HG03196 (cell line): ENCODE results near the gene HDAC1.
"Not testable (repeated sequence)": the region's sequence is repeated elsewhere in the genome, so short reads cannot be mapped to it uniquely, and the experiment has no call there.

ENCODE experiments used
- ATAC-seq: cut with Tn5 transposase; IDR thresholded peaks from one replicate; pipeline ENCODE4 v1.9.1; 2021; ENCODE audit not compliant: unreplicated experiment

HDAC1 gene

GRCh38 chr1:32291708-32292538 is at the start of gene HDAC1:
TSS of gene HDAC1 (plus strand) at chr1:32292083. CDS start at chr1:32292170, 87 bp downstream.
- ATAC-seq: peak; percentile 93

GRCh38 chr1:32242341-32242851 is 49.5 kb upstream of the HDAC1 start:
- ATAC-seq: no peak

- no peak for ATAC-seq
These were observed 45.0 kb upstream of the HDAC1 start, which contains the start of gene FAM167B for GRCh38 chr1:32246888-32247273. TSS of gene FAM167B (plus strand) at chr1:32247222. CDS start at chr1:32247422, 200 bp downstream.

DNA sequence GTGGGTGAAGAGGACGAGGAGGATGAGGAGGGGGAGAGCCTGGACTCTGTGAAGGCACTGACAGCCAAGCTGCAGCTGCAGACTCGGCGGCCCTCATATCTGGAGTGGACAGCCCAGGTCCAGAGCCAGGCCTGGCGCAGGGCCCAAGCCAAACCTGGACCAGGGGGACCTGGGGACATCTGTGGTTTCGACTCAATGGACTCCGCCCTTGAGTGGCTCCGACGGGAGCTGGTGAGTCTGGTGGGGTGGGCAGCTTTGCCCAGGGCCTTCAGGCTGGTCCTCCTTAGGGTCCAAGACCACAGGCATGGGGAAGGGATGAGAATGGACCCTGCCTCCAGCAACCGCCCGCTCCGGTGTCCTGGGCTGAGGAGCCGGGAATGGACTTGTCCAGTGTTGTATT is 44.4 kb upstream of the HDAC1 start:
- ATAC-seq: no peak

GRCh38 chr1:32247983-32248889 is 43.6 kb upstream of the HDAC1 start:
- no peak for ATAC-seq

DNA sequence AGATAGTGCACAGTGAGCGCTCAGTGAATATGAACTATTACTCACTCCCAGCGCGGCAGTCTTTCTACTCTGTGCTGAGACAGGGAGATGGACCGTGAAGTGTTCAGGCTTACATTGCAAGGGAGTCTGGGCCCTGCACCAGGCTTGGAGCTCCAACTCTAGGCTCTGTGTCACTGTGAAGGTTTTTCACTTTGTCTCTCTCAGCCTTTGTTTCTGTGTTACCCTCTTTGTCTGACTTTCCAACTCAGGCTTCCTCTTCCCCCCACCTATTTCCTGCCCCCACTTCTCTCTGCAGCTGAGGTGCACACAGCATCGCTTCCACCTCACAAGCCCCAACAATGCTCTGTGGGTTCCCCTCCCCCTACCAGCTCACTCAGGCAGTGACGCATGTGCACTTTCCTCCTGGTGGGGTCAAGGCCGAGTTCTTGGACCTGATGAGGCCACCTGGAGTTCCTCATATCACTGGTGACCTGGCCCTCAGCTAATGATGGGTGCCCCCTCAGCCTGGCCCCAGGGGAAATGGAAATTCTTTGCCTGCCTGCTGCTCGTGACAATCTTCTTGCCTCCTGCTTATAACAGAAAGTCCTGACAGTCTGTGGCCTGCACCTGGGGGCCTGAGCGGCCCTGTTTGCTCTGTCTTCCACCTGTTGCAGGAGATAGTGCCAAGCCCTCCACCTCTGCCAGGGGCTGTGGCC is 41.9 kb upstream of the HDAC1 start:
- ATAC-seq: peak; percentile 63

DNA sequence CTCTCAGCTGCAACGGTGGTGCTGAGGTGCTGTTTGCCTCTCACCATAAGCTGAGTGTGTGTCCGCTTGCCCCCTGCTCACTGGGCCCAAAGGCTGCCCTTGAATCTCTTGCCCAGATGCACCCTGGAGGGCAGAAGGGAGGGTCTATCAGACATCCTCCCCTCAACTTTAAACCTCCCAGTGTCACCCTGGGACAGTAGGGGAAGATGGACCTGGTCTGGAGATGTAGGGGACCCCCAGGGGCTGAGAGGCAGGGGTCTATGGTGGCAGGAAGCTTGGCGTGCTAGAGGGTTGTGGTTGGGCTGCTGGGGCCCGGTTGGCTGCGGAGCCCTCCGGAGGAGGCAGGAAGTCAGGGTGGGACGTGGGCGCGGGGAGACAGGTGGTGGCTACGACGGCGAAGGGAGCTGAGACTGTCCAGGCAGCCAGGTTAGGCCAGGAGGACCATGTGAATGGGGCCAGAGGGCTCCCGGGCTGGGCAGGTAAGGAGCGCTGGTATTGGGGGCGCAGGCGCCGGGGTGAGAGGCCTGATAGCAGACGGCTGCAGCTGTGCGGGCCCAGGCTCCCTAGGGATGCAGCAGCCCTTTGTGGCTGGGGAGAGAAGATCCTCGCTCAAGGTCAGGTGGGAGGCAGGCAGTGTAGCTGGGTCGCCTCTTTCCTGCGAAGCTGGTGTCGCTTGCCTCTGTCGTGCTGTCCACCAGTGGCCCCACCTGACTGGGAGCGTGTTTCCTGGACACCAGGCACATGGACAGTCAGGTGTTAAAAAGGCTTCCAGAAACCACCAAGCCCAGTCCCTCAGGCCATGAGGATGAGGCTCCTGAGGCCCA is 40.8 kb upstream of the HDAC1 start, which contains the start of gene LCK:
TSS of gene LCK (plus strand) at position 373 of the 824 bp plus-strand sequence. CDS start 23,065 bp downstream, outside the sequence.
- ATAC-seq: no peak

DNA sequence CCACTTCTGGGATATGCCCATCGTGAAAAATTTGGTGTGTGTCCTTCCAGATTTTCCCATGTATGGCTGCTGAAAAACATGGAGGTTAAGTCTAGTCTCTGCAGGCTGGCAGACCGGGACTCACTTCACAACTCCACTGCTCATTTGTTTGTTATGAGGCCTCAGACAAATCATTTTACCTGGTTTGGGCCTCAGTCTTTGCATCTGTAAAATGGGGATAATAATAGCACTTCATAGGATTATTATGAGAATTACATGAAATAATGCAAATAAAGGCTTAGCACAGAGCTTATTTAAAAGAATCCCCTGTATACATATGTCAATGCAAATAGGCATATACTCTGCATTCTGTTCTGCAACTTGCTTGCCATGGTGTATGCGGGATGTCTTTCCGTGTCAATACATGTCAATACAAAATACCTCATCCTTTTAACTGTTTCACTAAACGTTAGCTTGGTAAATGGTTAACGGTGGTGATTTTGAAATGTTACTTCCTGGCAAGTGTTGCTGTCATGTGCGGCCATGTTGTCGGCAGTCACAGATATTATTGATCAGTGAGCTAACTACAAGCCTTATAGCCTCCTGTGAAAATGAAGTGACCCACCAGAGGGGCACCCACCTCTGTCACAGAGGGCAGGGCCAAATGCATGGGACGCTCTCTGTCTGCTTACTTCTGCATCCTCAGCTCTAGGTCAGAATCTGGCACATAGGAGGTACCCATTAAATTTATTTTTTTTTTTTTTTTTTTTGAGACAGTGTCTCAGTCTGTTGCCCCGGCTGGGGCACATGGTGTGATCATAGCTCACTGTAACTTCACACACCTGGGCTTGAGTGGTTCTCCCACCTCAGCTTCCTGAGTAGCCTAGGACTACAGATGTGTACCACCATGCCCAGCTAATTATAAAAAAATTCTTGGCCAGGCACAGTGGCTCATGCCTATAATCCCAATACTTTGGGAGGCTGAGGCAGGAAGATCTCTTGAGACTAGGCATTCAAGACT is 36.5 kb upstream of the HDAC1 start:
- ATAC-seq: no peak

- ATAC-seq: no peak
These were observed 35.2 kb upstream of the HDAC1 start for GRCh38 chr1:32256473-32257226.

DNA sequence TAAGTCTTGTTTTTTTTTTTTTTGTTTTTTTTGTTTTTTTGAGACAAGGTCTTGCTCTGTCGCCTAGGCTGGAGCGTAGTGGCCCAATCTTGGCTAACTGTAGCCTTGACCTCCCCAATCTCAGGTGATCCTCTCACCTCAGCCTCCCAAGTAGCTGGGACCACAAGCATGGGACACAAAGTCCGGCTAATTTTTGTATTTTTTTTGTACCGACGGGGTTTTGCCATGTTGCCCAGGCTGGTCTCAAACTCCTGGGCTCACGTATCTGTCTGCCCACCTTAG is 34.7 kb upstream of the HDAC1 start:
- ATAC-seq: no peak

- not testable (repeated sequence) for ATAC-seq
These were observed 28.7 kb upstream of the HDAC1 start for GRCh38 chr1:32263236-32263593.

- ATAC-seq: no peak
These were observed 28.1 kb upstream of the HDAC1 start for GRCh38 chr1:32263744-32264143.

DNA sequence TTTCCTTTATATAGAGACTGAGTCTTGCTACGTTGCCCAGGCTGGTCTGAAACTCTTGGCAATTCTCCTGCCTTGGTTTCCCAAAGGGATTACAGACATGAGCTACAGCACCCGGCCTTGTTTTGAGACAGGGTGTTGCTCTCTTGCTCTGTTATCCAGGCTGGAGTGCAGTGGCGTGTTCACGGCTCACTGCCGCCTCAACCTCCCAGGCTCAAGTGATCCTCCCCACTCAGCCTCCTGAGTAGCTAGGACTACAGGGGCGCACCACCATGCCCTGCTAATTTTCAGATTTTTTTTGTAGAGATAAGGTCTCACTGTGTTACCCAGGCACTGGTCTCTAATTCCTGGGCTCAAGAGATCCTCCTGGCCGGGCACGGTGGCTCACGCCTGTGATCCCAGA is 26.0 kb upstream of the HDAC1 start:
- no peak for ATAC-seq

DNA sequence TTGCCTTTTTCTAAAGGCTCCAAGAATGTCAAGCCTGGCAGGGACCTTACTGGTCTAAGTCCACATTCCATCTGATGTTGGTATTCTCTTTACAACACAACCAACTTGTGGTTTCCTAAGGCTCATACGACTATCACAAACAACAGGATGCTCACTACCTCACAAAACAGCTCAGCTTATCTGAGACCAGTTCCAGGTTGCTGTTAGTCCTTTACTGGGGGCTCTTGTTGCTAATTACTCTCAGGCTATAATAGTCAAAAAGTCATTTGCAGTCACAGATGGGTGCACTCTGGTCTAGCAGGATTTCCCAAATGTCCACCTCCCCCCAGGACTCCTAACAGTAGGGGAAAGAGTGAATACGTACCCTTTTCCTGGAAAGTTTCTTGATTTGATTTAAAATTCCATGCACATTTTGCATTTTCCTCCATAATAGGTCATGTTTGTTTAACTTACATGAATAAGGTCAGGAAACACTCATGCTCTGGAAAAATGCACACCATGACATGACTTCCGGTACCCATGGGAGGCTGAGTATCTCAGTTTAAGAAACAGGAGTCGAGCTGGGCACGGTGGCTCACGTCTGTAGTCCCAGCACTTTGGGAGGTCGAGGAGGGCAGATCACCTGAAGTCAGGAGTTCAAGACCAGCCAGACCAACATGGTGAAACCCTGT is 24.8 kb upstream of the HDAC1 start:
- no peak for ATAC-seq

GRCh38 chr1:32269744-32270143 is 22.1 kb upstream of the HDAC1 start:
- ATAC-seq: no peak

DNA sequence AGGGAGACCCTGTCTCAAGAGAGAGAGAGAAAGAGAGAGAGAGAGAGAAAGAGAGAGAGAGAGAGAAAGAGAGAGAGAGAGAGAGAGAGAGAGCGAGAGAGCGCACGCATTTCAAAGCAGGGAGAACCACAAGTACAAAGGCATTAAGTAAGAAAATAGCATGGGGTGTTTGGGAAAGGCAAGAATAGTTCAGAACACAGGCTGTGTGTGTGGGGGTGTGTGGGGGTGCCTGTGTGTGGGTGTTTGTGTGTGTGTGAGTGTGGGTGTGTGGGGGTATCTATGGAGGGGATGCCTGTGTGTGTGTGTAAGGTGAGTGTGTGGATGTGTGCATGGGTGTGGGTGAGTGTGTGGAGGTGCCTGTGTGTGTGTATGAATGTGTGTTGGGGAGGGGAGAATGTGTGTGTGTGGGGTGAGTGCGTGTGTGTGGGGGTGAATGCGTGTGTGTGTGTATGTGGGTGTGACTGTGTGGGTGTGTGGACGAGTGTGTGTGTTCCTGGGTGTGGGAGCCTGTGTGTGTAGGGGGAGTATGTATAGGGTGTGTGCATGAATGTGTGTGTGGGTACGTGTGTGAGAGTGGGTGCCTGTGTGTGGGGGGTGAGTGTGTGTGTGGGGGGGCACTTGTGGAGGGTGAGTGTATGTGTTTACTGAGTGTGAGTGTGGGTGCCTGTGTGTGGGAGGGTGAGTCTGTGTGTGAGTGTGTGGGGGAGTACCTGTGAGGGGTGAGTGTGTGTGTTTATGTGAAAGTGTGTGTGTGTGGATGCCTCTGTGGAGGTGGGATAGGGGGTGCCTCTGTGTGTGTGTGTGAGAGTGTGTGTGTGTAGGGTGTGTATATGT is 19.1 kb upstream of the HDAC1 start:
- no peak for ATAC-seq
